Tibial nerve (tissue), 4 donors: ENCODE results near the gene HSPB1.

Experiments
- EP300 ChIP-seq, 2 donors: sonication (generic); formaldehyde crosslinking; IDR thresholded peaks; one replicate each; pipeline ENCODE4 v1.6.1; 2017; ENCODE audit warnings: antibody characterized with exemption in 2 of 2, mild to moderate bottlenecking in 1 of 2
- POLR2A ChIP-seq, 2 donors: fragments of 450-650 bp; IDR thresholded peaks; one replicate each; pipeline ENCODE4 v1.6.1; 2017; ENCODE audit warnings: antibody characterized with exemption in 2 of 2, mild to moderate bottlenecking in 2 of 2, moderate library complexity in 2 of 2
- TF ChIP-seq, protein P1 (sequence below), 5 experiments: fragments of 200-600 bp in 3 of 5; fragments of 450-650 bp in 2 of 5; sonication (generic) in 3 of 5; IDR thresholded peaks; one replicate each; pipeline ENCODE4 v1.5.1; 2016 to 2019; ENCODE audit warnings: antibody characterized with exemption in 5 of 5, mild to moderate bottlenecking in 3 of 5, moderate library complexity in 2 of 5

DNA sequence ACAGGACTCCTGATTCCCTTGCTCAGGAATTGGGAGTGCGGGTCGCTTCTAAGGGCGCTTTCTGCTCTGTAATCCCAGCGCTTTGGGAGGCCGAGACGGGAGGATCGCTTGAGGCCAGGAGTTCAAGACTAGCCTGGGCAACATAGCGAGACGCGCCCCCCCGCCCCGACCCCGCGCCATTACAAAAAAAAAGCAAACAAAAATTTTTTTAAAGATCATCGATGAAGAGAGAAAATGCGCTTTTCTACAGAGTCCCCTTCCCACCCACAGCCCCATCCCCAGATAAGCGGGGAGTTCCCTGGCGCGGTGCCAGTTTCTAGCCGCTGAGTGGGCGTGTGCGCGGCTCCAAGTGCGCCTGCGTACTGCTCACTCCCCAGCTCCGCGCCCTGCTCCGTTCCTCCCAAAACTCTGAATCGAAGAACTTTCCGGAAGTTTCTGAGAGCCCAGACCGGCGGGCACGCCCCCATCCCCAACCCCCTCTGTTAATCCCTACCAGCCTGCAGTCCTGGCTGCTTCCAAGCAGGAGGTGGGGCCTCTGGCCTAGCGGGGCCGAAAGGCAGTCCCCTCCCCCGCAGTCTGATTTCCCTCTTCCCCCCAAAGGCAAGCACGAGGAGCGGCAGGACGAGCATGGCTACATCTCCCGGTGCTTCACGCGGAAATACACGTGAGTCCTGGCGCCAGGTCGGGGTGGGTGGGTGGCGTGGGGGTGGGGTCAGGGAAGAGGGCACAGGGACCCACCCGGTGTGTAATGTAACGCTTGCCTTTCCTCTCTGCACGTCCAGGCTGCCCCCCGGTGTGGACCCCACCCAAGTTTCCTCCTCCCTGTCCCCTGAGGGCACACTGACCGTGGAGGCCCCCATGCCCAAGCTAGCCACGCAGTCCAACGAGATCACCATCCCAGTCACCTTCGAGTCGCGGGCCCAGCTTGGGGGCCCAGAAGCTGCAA lies 1.0 kb downstream of the HSPB1 start:
- peak; percentile 57 to 78 for TF ChIP-seq POLR2A (IDR thresholded peaks at IDR 0.05)
- TF ChIP-seq, protein P1, sequence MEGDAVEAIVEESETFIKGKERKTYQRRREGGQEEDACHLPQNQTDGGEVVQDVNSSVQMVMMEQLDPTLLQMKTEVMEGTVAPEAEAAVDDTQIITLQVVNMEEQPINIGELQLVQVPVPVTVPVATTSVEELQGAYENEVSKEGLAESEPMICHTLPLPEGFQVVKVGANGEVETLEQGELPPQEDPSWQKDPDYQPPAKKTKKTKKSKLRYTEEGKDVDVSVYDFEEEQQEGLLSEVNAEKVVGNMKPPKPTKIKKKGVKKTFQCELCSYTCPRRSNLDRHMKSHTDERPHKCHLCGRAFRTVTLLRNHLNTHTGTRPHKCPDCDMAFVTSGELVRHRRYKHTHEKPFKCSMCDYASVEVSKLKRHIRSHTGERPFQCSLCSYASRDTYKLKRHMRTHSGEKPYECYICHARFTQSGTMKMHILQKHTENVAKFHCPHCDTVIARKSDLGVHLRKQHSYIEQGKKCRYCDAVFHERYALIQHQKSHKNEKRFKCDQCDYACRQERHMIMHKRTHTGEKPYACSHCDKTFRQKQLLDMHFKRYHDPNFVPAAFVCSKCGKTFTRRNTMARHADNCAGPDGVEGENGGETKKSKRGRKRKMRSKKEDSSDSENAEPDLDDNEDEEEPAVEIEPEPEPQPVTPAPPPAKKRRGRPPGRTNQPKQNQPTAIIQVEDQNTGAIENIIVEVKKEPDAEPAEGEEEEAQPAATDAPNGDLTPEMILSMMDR (IDR thresholded peaks at IDR 0.05), result peak in 2 of 5 experiments; percentile 17 to 20
- peak; percentile 83 to 91 for TF ChIP-seq EP300 (IDR thresholded peaks at IDR 0.05)
